ENCODE measurements around the gene IL1R2.

Gene IL1R2

DNA sequence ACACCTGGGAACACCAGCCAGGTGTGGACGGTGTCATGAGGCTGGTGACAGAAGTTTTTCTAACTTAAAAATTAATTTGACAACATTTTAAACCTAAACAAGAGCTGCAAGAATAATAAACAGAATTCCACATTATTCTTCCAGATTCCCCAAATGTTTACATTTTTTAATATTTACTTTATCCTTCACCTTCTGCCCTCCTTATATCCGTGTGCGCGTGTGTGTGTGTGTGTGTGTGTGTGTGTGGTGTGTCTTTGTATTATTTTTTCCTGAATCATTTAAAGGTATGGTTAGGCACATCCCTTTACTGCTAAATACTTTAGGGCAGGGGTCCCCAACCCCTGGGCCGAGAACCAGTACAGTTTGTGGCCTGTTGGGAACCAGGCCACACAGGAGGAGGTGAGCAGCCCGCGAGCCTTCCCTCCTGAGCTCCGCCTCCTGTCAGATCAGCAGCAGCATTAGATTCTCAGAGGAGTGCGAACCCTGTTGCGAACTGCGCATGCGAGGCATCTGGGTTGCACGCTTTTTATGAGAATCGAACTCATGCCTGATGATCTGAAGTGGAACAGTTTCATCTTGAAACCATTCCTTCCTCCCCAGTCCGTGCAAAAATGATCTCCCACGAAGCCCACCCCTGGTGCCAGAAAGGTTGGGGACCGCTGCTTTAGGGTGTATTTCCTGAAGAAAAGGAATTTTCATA is 16.4 kb upstream of the IL1R2 start:
- no peak for DNase-seq (ENCODE audit: low read depth)

DNA sequence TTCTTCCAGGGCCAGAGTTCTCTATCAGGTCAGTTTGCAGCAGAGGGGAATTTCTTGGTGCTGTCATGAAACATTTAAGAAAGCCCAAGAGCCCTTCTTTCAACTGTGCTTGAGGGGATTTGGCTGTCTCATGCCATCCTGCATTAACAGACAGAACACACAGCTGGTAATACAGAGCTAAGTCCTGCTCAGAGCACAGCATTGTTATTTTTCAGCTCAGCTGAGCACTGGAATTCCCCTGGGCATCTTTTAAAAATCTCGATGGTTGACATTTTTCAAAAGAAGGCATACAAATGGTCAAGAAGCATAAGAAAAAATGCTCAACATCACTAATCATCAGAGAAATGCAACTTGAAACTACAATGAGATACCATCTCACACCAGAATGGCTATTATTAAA is 14.9 kb upstream of the IL1R2 start:
- no peak for DNase-seq (ENCODE audit: low read depth)

DNA sequence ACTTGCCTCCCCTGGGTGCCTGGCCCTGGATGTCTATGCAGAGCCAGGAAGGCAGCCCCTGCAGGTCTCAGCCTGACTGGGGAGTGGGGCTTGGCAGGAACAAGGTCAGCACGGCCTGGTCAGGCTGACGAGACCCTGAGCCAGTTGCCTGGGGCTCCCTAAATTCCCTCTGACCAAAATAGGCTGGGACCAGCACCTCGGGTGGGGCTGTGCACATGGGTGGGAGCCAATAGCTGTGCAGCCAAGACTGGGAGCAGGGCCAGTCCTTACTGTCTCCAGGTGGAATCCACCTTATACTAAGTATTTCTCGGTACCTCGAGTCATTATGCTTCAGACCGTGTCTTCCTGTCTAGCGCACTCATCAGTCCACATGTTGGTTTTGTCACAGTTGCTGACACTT is 11.4 kb upstream of the IL1R2 start:
- no peak for DNase-seq (ENCODE audit: low read depth)

DNA sequence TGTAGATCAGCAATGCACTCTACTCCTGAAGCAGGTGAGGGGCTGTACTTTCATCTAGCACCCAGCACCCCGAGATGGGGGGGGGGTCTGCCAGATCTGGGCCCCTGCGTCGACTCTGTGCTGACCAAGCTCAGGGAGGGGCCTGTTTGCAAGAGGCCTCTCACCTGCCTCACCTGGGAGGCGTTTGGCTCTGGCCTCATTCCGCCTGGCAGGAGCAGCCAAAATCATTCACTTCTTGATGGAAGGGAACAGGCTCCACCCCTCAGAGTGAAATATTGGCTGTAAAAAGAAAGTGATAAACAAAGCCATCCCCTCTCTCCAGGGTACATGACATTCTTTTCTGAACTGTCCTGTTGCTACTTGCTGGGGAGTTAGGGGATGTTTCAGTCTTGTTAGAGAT is 10.7 kb upstream of the IL1R2 start:
- no peak for DNase-seq (ENCODE audit: low read depth)

DNA sequence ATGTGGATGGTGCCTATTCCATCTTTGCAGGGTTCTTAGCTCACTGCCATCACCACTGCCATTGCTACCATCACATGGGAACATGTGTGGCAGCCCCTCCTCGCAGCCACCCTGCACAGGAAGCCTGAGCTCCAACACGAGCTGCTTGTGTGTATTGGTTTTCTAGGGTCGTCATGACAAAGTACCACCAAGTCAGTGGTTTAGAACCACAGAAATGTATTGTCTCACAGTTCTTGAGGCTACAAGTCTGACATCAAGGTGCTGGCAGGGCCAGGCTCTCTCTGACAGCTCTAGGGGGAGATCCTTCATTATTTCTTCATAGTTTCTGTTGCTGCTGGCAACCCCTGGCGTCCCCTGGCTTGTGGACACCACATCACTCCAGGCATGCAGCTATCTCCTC is 10.3 kb upstream of the IL1R2 start:
- no peak for DNase-seq (ENCODE audit: low read depth)

DNA sequence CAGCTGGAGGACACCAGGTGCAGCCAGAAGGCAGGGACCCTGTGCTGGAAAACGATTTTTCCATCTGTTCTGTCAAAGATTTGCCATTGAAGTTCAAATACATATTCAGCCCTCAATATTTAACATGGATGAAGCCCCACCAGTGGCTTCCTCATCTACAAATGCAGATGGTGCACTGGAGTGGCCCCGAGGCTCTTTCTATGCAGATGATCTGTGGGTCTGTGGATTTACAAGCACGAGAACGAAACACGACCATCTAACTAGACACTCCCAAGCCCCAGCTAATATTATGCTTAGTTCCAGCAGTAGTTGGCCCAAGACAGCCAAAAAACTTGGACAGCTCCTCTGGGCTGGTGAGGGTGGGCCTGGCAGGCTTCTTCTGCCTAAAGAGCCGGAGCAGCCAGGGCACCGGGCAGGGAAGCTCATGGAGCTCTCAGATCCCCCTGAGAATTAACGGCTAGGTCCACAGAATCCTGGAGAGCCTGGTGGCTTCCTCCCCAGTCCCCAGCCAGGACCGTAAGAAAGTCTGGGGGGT is 9.2 kb upstream of the IL1R2 start:
- DNase-seq (ENCODE audit: low read depth), result no peak

DNA sequence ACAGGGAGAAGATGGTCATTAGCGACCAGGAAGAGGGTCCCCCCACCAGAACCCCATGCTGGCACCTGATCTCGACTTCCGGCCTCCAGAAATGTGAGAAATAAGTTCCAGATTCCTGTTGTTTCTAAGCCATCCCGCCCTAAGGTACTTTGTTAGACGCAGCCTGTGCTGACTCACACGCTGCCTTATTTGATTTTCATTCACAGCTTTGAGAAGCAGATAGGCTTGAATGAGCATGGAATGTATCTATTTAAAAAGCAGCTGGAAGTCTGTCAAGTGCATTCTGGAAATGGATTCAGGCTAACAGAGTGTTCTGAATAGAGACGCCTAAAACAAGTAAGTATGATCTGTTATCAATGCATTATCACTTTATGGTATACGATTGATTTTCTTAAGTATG is 8.3 kb upstream of the IL1R2 start:
- no peak for DNase-seq (ENCODE audit: low read depth)

DNA sequence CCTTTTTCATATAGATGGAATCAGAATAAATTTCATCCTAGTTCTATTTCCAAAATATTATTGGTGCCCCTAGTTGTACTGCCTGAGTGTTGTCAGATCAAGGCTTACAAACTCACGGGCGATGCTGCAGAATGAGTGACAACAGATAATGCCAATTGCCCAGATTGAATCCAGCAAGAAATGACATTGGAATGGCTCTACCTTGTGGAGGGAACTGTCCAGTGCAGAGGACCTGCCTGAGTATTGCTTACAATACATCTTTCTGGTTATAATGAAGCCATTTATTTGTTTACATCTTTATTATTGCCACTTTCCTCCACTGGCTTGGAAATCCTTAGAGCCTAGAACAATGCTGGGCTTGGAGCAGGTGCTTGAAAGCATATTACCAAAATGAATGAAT is 7.8 kb upstream of the IL1R2 start:
- no peak for DNase-seq (ENCODE audit: low read depth)

DNA sequence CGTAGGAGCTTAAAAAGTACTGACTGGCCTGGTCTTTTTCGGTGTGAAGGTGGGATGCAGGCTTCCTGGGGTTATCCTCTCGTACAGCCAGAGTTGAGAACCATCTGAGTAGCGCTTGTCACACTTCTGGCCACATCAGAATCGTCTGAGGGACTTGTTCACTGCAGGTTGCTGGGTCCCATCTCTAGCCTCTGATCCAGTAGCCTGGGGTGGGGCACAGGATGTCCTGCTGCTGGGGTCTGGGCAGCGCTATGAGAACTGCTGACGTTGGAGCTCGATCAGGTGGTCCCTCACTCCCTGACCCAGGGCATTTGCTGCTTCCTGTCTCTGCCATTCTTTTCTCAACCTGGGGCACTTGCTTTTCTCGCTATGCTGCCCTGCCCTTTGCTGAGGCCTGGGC is 7.1 kb upstream of the IL1R2 start:
- DNase-seq (ENCODE audit: low read depth), result no peak

DNA sequence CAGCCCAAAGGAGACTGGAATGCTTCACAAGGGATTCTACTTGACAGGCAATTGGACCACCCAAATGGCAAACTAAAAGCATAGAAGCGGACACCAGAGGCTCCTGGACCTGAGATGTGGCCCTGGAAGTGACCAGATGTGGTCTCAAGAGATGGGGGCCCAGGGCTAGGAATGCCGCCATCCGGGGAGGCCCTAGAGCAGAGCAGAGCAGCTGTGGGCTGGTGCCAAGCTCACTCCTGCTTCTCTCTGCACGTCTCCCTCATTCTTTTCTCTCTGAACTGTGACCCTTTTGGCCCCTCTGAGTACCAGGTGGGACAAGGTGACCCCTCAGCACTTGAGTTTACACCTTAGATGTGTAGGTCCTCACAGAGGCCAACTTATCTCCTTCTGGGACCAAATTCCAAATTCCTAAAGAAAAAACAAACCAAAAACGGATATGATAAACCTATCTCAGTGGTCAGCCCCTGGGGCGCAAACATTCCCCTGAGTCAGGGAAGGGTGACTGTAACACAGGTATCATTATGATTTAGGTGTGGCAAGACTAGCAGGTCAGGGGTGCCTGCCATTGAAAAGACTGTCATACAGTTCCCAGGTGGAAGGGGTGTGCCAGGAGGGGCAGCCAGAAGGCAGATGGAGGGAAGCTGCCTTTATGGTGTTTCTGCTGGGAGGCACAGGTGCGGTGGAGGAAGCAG is 6.5 kb upstream of the IL1R2 start:
- DNase-seq (ENCODE audit: low read depth), result no peak

DNA sequence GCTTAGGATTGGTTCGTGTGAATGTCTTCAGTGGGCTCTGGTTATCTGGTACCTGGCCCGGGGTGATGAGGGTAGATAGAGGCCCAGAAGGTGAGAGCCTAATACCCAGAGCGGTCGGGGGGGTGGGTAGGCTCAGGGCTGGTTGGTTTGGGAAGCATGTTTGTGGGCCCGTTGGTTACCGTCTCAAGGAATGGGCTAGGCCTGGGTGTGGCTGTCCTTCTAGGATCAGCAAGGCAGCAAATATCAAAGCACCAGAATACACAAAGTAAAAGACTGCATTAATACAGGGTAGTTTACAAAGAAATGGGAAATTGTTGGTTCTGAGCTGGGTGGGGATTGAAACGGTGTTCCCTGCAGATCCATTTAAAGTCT is 6.0 kb upstream of the IL1R2 start:
- no peak for DNase-seq (ENCODE audit: low read depth)

DNA sequence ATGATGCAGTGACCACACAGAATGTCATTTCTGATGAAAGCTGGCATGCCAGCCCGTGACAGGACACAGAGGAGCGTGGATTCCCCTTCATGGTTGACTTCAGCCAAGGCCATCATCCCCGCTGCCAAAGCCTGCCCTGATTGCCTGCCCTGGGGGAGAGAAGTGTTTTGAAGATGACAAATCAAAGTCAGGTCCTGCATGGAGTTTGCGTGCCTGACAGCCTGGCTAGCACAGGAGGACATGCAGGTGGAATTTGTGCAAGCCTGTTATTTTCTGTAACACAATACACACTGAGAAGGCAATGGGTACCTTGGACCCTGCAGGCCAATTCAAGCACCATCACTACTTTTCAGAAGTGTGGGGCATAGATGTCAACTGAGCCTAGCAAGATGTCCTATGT is 5.4 kb upstream of the IL1R2 start:
- DNase-seq (ENCODE audit: low read depth), result no peak

DNA sequence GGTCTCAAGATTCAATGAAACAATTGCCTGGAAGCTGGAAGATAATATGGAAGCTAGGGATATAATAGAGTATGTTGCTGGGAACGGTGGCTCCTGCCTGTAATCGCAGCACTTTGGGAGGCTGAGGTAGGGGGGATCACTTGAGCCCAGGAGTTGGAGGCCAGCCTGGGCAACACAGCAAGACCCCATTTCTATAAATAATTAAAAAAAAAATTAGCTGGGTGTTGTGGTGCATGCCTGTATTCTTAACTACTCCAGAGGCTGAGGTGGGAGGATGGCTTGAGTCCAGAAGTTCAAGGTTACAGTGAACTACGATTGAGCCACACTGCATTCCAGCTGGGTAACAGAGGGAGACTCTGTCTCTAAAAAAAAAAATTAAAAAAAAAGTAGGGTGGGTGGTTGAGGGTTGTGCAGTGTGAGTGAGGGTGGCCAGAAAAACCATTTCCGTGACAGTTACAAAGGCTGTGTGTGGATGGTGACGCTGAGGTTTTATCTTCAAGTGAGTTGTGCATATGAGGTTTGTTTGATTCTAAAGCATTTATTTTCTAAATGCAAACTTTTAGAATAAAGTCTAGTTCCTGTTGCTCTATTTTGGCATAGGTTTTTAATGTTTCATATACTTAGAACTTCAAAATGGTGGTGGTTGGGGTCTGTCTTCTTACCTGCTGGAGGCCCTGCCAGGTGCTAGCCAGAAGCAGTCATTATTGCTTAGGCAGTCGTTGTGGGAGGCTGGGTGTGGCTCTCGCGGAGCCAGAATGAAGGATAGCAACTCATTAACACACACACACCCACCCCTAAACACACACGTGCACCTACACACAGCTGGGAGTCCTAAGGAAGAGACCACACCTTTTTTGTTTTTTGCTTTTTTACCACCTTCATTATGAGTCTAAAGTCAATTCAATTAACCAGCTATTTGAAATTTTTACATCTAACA is 4.7 kb upstream of the IL1R2 start:
- no peak for DNase-seq (ENCODE audit: low read depth)

DNA sequence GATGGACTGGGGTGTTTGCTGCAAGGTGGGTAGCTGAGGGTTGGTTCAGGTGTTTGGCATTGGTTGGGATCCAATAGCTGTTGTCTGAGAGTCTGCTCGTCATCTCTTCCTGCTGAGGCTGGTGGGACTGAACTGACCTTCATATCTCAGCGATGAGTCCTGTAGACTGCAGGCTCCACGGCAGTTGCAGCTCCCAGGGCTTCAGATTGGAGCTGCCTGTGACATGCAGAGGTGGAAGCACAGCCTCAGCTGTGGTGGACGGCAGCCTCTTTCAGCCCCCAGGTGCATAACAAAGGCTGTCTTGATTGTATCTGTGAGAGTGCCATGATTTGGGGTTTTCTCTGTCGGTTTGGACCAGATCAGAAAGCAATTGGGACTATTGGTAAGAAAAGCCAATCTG is 3.9 kb upstream of the IL1R2 start:
- DNase-seq (ENCODE audit: low read depth), result no peak

DNA sequence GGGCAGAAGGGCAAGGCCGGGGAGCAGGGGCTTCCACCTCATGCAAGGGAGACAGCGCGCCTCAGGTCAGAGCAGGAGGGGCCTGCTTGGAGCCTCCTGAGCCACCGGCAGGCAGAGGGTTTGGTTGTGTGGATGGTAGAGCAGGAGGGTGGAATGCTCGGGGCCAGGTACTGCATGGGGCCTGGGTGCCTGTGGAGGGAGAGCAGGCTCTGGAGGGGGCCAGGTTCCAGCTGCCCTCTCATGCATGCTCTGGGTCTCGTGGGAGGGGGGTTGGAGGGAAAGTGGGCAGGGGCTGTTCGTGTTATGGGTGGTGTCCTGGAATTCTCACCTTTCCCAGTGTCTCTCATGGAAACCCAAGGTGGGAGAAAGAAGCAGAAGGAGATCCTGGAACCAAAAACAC is 3.2 kb upstream of the IL1R2 start:
- DNase-seq (ENCODE audit: low read depth), result no peak

DNA sequence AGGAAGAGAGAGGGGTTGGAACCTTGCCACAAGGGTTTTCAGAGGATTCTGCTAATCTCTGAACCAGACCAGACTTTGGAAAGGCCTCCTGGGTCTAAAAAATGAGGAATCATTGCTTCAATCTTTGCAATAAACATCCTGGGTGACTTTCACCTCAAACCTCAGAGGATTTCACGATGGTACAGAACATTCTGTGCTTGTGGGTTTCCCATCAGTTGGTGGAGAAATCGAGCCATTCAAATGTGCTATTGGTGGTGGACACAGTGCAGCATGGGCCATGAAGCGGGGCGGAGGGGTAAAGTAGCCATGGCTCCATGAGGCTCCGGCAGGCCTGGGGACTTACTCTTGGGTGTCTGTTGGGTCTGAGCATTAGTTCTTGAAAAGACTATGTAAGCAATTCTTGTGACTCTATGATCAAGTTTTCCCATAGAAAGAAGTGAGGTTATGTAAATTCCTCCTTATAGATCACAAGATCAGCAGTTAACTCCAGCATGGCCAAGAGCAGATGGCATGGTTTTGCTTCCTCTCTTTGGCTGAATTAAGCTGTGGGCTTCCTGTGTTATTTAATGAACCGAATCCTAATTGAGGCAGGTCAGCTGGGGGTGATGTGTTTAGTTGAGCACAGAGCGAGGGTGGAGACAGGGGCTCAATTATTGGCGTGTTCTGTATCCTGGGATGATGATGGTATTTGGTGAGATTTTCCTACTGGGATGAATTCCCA is 1.9 kb upstream of the IL1R2 start:
- DNase-seq (ENCODE audit: low read depth), result no peak

DNA sequence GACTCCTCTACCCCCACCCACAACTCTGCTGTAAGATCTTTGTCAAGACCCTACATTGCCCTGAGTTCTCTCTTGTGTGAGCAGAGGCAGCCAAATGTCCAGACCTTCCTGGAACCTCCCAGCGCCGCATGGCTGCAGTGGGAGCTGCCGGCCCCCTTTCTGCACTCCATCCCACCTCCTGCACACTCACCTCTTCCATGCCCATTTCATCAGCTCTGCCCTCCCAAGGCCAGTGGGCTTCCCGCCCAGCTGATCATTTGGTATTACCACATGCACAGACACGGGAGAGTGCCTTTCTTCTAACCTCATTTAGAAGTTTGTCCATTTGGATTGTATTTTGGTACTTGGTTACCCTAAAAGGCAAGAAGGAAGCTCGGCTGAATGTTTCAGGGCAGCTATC is 2.0 kb downstream of the IL1R2 start:
- no peak for DNase-seq (ENCODE audit: low read depth)

DNA sequence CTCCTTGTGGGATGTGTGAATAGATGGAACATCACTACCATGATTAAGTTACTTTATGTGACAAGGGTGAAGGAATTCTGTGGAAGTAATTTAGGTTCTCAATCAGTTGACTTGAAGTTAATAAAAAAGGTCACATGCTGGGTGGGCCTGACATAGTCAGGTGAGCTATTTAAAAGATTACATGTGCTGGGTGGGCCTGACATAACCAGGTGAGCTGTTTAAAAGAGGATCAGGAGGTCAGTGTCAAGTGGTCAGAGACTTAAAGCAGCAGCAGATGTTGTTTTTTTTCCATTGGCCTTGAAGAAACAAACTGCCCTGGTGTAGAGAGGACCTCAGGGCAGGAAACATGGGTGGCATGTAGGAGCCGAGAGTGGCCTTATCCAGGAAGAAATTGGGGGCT is 3.3 kb downstream of the IL1R2 start:
- no peak for DNase-seq (ENCODE audit: low read depth)

DNA sequence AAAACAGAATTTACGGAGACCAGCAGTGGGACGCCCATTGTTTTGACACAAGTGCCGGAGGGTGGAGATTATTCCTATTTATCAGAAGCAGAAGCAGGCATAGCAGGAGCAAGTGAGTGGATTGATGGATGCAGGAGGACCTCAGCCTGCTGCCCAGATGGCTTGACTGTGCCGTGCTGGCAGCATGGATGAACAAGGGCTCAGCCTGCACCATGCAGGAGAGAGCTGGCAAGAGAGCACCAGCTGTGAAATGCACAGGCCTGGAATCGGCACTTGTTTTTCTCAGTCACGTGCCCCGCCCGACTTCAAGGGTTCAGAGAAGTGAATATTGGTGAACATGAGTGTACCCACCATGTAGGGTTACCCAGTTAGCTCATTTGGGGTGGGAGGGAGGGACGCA is 4.0 kb downstream of the IL1R2 start:
- DNase-seq (ENCODE audit: low read depth), result no peak

DNA sequence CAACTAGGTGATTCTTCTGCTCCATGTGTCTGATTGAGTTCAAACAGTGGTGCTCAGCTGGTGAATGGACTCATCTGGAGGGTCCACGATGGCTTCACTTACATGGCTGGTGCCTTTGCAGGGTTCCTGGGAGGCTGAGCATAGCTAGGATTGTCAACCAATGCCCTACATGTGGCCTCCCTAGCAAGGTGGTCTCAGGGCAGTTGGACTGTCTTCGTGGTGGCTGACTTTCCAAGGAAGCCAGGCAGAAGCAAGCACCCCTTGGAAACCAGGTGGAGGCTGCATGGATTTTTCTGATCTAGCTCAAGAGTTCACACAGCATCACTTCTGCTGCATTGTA is 6.8 kb downstream of the IL1R2 start:
- no peak for DNase-seq (ENCODE audit: low read depth)

DNA sequence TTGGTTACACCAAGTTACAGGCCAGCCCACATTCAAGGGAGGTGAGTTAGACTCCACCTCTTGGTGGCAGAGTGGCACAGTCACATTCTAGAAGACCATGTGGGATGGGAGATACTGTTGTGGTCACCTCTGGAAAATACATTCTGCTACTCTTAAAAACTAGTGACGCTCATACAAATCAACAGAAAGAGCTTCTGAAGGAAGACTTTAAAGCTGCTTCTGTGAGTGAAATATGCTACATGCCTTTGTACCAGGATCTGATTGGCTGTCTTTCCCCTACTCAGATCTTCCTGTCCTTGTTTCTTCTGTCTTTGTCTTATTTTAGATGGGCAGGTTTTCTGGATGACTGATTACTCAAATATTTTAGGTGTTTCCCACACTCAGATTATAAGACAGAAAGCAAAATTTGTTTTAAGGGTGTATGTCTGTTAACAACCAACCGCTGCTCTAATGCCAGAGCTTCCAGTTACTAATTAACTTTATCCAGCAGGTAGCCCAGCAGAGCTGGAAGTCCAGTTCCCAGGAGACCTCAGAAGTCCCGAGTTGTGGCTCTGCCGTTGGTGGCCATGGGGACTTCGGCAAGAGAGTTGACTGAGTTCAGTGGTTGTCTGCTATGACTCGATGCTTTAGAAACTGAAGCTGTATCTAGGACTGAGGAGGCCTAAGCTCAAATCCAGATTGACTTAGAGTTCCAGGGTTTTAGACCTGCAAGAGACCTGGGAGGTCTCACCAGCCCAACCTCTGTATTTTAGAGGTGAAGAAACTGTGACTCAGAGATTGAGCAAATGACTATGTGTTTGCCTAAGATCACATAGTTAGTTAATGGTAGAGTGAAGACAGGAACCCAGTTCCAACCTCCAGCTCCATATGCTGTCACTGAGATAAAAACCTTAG is 7.4 kb downstream of the IL1R2 start:
- no peak for DNase-seq (ENCODE audit: low read depth)

Measured in non-pigmented ciliary epithelial cell (primary cell).